ENCODE data around the gene PGA4.
"Not testable (repeated sequence)": the region's sequence is repeated elsewhere in the genome, so short reads cannot be mapped to it uniquely, and the experiment has no call there.

DNA sequence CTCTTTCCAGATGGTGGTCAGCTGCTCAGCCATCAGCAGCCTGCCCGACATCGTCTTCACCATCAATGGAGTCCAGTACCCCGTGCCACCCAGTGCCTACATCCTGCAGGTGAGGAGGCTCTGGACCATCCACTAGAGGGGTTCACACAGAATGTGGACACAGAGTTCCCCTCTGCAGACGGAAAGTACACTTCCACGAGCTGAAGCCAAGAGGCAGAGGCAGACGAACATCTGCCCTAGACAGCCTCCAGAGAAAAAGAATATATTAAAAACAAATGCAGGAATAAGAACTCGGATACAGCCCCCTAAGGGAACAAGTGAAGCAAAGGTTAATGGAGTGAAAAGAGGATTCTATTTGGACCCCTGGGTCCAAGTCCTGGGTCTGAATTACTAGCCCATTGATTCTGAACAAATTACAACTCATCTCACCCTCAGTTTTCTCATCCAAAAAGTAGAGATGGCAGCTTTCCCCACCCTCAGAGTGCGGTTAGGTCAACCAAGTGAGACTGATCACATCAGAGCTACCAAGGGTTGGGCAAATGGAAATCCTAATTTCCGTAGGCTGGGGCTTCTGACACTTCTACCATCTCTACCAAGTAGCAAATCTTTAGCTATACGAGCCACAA is 10.7 kb upstream of the PGA4 start:
- TF ChIP-seq, protein P1, sequence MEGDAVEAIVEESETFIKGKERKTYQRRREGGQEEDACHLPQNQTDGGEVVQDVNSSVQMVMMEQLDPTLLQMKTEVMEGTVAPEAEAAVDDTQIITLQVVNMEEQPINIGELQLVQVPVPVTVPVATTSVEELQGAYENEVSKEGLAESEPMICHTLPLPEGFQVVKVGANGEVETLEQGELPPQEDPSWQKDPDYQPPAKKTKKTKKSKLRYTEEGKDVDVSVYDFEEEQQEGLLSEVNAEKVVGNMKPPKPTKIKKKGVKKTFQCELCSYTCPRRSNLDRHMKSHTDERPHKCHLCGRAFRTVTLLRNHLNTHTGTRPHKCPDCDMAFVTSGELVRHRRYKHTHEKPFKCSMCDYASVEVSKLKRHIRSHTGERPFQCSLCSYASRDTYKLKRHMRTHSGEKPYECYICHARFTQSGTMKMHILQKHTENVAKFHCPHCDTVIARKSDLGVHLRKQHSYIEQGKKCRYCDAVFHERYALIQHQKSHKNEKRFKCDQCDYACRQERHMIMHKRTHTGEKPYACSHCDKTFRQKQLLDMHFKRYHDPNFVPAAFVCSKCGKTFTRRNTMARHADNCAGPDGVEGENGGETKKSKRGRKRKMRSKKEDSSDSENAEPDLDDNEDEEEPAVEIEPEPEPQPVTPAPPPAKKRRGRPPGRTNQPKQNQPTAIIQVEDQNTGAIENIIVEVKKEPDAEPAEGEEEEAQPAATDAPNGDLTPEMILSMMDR (conservative IDR thresholded peaks at IDR 0.05), result not testable (repeated sequence)
- TF ChIP-seq ZFX (IDR thresholded peaks at IDR 0.05), result not testable (repeated sequence)

All from C4-2B (cell line).